Smooth muscle cell (in vitro differentiated cells): ENCODE measurements around the gene CSNK2B. TPM values are rescaled to one million over a fixed set of nuclear protein-coding genes. Genes with fewer than 3 reads are reported as not detected.

Experiments
- DNase-seq: peaks from one replicate; lab custom pipeline; 2025; ENCODE audit not compliant: unreplicated experiment; lab: John Stamatoyannopoulos, UW
- H2AFZ ChIP-seq: fragments of 200-600 bp; sonication (generic); 2 replicates; pipeline ENCODE4 v1.6.0; 2016; ENCODE audit warnings: antibody characterized with exemption, low read depth, mild to moderate bottlenecking
- H3F3A ChIP-seq: fragments of 200-600 bp; sonication (generic); 2 replicates; pipeline ENCODE4 v1.6.0; 2017; ENCODE audit warnings: antibody characterized with exemption, low read depth
- H3K27ac ChIP-seq: fragments of 200-600 bp; sonication (generic); 2 replicates; pipeline ENCODE4 v1.5.1; 2016; ENCODE audit warnings: low read depth, mild to moderate bottlenecking
- H3K27me3 ChIP-seq: fragments of 200-600 bp; sonication (generic); 2 replicates; pipeline ENCODE4 v1.6.1; 2016; ENCODE audit warnings: low read depth, mild to moderate bottlenecking
- H3K36me3 ChIP-seq: fragments of 200-600 bp; sonication (generic); 2 replicates; pipeline ENCODE4 v1.5.1; 2016; ENCODE audit warnings: low read depth
- H3K4me1 ChIP-seq: fragments of 200-600 bp; sonication (generic); 2 replicates; pipeline ENCODE4 v1.5.1; 2016; ENCODE audit warnings: low read depth
- H3K4me2 ChIP-seq: fragments of 200-600 bp; sonication (generic); 2 replicates; pipeline ENCODE4 v1.6.0; 2016; ENCODE audit warnings: mild to moderate bottlenecking
- H3K4me3 ChIP-seq: fragments of 200-600 bp; sonication (generic); 2 replicates; pipeline ENCODE4 v1.5.1; 2016; ENCODE audit warnings: mild to moderate bottlenecking
- H3K79me2 ChIP-seq: fragments of 200-600 bp; sonication (generic); 2 replicates; pipeline ENCODE4 v1.6.0; 2016; ENCODE audit warnings: low read depth, mild to moderate bottlenecking
- H3K9ac ChIP-seq: fragments of 200-600 bp; sonication (generic); 2 replicates; pipeline ENCODE4 v1.6.0; 2016; ENCODE audit warnings: low read depth
- H3K9me3 ChIP-seq: fragments of 200-600 bp; sonication (generic); replicated peaks from 2 replicates; pipeline ENCODE4 v1.5.1; 2016; ENCODE audit warnings: low read depth
- H4K20me1 ChIP-seq: fragments of 200-600 bp; sonication (generic); 2 replicates; pipeline ENCODE4 v1.6.0; 2016; ENCODE audit warnings: low read depth
- WGBS: methylation state at CpG from one replicate; pipeline ENCODE4 v1.1.7; 2016; ENCODE audit warnings: low lambda C conversion rate; 5-methylcytosine and 5-hydroxymethylcytosine counted together
- polyA plus RNA-seq: library from polyadenylated mRNA; unstranded; fragments of >200 nt; fragmentation: Nextera tagmentation; extraction: Ambion mirVana; gene quantifications from 2 replicates; pipeline ENCODE4 v1.2.1, GENCODE V29; 2016
- total RNA-seq: library from RNA; depleted of rRNA; stranded (reverse); fragments of >200 nt; gene quantifications from 2 replicates; pipeline ENCODE4 v1.2.3, GENCODE V29; 2014
- TF ChIP-seq, protein P1 (sequence below): fragments of 200-600 bp; sonication (generic); IDR thresholded peaks from 2 replicates; pipeline ENCODE4 v1.5.1; 2017; ENCODE audit warnings: borderline replicate concordance, mild to moderate bottlenecking, antibody characterized with exemption; ENCODE audit not compliant: insufficient read depth, poor library complexity, severe bottlenecking

The CSNK2B gene
- total and polyA plus RNA-seq, 2 experiments from 2014 or later: 195 to 313 TPM

GRCh38 chr6:31658983-31659648 lies 6.8 kb upstream of the CSNK2B start:
- WGBS: 95% methylated on average over 13 of the region's 13 CpGs
- Histone ChIP-seq H3K4me3 (peak overlapping the region; percentile 74), H3K9me3 (no peaks in the 10 kb centered on the region), H3K36me3 (no peaks in the 10 kb centered on the region), H4K20me1 (peaks cover 15% of the 10 kb centered on the region), H3K4me2 (peak overlapping the region; percentile 92), H3F3A (peaks cover 6% of the 10 kb centered on the region), H3K27ac (peak overlapping the region; percentile 69), H3K27me3 (no peaks in the 10 kb centered on the region), H3K79me2 (peaks cover 58% of the 10 kb centered on the region), H3K4me1 (peaks cover 22% of the 10 kb centered on the region), H2AFZ (no peak overlapping the region), H3K9ac (no peak overlapping the region)
- TF ChIP-seq, protein P1, sequence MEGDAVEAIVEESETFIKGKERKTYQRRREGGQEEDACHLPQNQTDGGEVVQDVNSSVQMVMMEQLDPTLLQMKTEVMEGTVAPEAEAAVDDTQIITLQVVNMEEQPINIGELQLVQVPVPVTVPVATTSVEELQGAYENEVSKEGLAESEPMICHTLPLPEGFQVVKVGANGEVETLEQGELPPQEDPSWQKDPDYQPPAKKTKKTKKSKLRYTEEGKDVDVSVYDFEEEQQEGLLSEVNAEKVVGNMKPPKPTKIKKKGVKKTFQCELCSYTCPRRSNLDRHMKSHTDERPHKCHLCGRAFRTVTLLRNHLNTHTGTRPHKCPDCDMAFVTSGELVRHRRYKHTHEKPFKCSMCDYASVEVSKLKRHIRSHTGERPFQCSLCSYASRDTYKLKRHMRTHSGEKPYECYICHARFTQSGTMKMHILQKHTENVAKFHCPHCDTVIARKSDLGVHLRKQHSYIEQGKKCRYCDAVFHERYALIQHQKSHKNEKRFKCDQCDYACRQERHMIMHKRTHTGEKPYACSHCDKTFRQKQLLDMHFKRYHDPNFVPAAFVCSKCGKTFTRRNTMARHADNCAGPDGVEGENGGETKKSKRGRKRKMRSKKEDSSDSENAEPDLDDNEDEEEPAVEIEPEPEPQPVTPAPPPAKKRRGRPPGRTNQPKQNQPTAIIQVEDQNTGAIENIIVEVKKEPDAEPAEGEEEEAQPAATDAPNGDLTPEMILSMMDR: no peak
- DNase-seq: no peak

GRCh38 chr6:31659649-31660380 lies 6.1 kb upstream of the CSNK2B start:
- peaks cover 12% of the 10 kb centered on the region for H3F3A ChIP-seq
- TF ChIP-seq, protein P1: no peak
- no peak overlapping the region for H2AFZ ChIP-seq
- peak overlapping the region; percentile 74 for H3K4me3 ChIP-seq
- no peaks in the 10 kb centered on the region for H3K27me3 ChIP-seq
- no peak for DNase-seq
- H3K9ac ChIP-seq: peak overlapping the region; percentile 84
- peaks cover 15% of the 10 kb centered on the region for H4K20me1 ChIP-seq
- H3K79me2 ChIP-seq: peaks cover 51% of the 10 kb centered on the region
- peak overlapping the region; percentile 92 for H3K4me2 ChIP-seq
- 42% methylated on average over 13 of the region's 13 CpGs for WGBS
- H3K9me3 ChIP-seq: no peaks in the 10 kb centered on the region
- peaks cover 25% of the 10 kb centered on the region for H3K4me1 ChIP-seq
- no peaks in the 10 kb centered on the region for H3K36me3 ChIP-seq
- H3K27ac ChIP-seq: peak overlapping the region; percentile 69

- Histone ChIP-seq H3F3A (peaks cover 12% of the 10 kb centered on the region), H3K79me2 (peaks cover 49% of the 10 kb centered on the region), H3K4me1 (peaks cover 25% of the 10 kb centered on the region), H3K36me3 (no peaks in the 10 kb centered on the region), H3K27ac (peak within 1 kb of the TSS; percentile 69), H3K9ac (peak within 1 kb of the TSS; percentile 84), H3K4me2 (peak within 1 kb of the TSS; percentile 92), H4K20me1 (peaks cover 15% of the 10 kb centered on the region), H3K27me3 (no peaks in the 10 kb centered on the region), H3K4me3 (peak within 1 kb of the TSS; percentile 74), H2AFZ (peak within 1 kb of the TSS; percentile 30), H3K9me3 (no peaks in the 10 kb centered on the region)
- peak; percentile 46 for DNase-seq
- WGBS: under 1% methylated on average over 41 of the region's 52 CpGs
- TF ChIP-seq, protein P1: no peak
Observed at GRCh38 chr6:31660381-31661261, 5.3 kb upstream of the CSNK2B start, which contains the start of gene C6orf47. C6orf47 (minus strand) TSS chr6:31660778; CDS start chr6:31659947, 831 bp downstream.
